ENCODE results near the gene ENO1.

- TF ChIP-seq POLR2A (IDR thresholded peaks at IDR 0.05; ENCODE audit: low read depth, low read length): no peak
- TF ChIP-seq CTCF (conservative IDR thresholded peaks at IDR 0.05; ENCODE audit: low read depth, low read length): no peak
Observed at GRCh38 chr1:8915446-8915845, 37.0 kb upstream of the ENO1 start.
